Measurements from ENCODE around the gene CACNA2D1.

Gene CACNA2D1

DNA sequence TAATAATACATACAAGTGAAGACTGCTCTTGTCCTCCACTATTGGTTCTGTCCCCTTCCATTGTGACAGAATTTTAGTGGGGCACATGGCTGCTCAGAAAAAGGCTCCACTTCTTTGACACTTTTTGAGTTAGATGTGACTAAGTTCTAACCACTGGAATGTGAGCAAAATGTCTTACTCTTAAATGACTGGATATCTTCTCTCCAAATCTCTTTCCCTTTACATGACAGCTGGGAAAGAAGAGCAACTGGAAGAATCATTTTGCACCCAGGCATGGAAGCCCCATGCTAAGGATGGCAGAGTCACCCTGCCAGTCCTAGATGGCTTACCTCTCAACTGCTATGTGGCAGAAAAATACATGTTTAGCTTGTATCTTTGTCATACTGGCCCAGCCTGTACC, 97.7 kb downstream of the CACNA2D1 start:
- H3K9me3 ChIP-seq, result no peaks in the 10 kb centered on the region
- peaks cover 32% of the 10 kb centered on the region for H3K4me1 ChIP-seq
- no peaks in the 10 kb centered on the region for H3K27me3 ChIP-seq
- peaks cover 8% of the 10 kb centered on the region for H3K36me3 ChIP-seq
- TF ChIP-seq, protein P1, sequence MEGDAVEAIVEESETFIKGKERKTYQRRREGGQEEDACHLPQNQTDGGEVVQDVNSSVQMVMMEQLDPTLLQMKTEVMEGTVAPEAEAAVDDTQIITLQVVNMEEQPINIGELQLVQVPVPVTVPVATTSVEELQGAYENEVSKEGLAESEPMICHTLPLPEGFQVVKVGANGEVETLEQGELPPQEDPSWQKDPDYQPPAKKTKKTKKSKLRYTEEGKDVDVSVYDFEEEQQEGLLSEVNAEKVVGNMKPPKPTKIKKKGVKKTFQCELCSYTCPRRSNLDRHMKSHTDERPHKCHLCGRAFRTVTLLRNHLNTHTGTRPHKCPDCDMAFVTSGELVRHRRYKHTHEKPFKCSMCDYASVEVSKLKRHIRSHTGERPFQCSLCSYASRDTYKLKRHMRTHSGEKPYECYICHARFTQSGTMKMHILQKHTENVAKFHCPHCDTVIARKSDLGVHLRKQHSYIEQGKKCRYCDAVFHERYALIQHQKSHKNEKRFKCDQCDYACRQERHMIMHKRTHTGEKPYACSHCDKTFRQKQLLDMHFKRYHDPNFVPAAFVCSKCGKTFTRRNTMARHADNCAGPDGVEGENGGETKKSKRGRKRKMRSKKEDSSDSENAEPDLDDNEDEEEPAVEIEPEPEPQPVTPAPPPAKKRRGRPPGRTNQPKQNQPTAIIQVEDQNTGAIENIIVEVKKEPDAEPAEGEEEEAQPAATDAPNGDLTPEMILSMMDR (IDR thresholded peaks at IDR 0.05; ENCODE audit: low read depth, low read length), result no peak
- DNase-seq, result no peak
- H3K4me3 ChIP-seq (ENCODE audit: low read depth, low read length), result no peak overlapping the region

GRCh38 chr7:82343716-82344115, 99.9 kb downstream of the CACNA2D1 start:
- Histone ChIP-seq H3K9me3 (no peaks in the 10 kb centered on the region), H3K27me3 (no peaks in the 10 kb centered on the region), H3K36me3 (peaks cover 8% of the 10 kb centered on the region), H3K4me1 (peaks cover 33% of the 10 kb centered on the region), H3K4me3 (ENCODE audit: low read depth, low read length) (no peak overlapping the region)
- TF ChIP-seq, protein P1 (IDR thresholded peaks at IDR 0.05; ENCODE audit: low read depth, low read length), result no peak
- DNase-seq, result no peak

- H3K9me3 ChIP-seq, result no peaks in the 10 kb centered on the region
- no peak overlapping the region for H3K4me3 ChIP-seq (ENCODE audit: low read depth, low read length)
- peaks cover 42% of the 10 kb centered on the region for H3K4me1 ChIP-seq
- H3K27me3 ChIP-seq, result no peaks in the 10 kb centered on the region
- TF ChIP-seq, protein P1 (IDR thresholded peaks at IDR 0.05; ENCODE audit: low read depth, low read length), result no peak
- DNase-seq, result no peak
- no peaks in the 10 kb centered on the region for H3K36me3 ChIP-seq
Observed at GRCh38 chr7:82339958-82340357, 103.6 kb downstream of the CACNA2D1 start.

- DNase-seq, result peak; percentile 93
- no peaks in the 10 kb centered on the region for H3K36me3 ChIP-seq
- TF ChIP-seq, protein P1 (IDR thresholded peaks at IDR 0.05; ENCODE audit: low read depth, low read length), result peak; percentile 33
- peaks cover 21% of the 10 kb centered on the region for H3K4me1 ChIP-seq
- no peaks in the 10 kb centered on the region for H3K9me3 ChIP-seq
- no peak overlapping the region for H3K4me3 ChIP-seq (ENCODE audit: low read depth, low read length)
- H3K27me3 ChIP-seq, result no peaks in the 10 kb centered on the region
Observed at GRCh38 chr7:82335927-82336326, 107.7 kb downstream of the CACNA2D1 start.

DNA sequence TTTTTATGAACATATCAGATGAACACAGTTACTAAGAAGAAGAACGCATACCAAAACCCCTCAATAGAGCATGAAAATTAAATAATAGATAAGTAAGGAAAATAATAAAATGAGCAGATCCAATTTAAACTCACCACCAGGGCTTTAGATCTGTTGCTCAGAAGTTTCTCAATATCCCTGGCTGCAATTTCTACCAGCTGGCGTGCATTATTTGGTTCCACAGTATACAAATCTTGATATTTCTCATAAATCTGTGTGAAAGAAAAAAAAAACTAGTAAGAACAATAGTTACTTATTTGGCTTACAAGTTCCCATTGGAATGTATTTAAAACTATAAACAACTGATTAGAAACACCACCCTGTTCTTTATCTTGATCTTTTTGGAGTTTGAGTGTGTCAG, 108.6 kb downstream of the CACNA2D1 start:
- no peaks in the 10 kb centered on the region for H3K27me3 ChIP-seq
- no peak for DNase-seq
- no peaks in the 10 kb centered on the region for H3K36me3 ChIP-seq
- no peak overlapping the region for H3K4me3 ChIP-seq (ENCODE audit: low read depth, low read length)
- peaks cover 21% of the 10 kb centered on the region for H3K4me1 ChIP-seq
- TF ChIP-seq, protein P1 (IDR thresholded peaks at IDR 0.05; ENCODE audit: low read depth, low read length), result no peak
- no peaks in the 10 kb centered on the region for H3K9me3 ChIP-seq

GRCh38 chr7:82331234-82331633, 112.3 kb downstream of the CACNA2D1 start:
- H3K36me3 ChIP-seq, result no peaks in the 10 kb centered on the region
- no peaks in the 10 kb centered on the region for H3K27me3 ChIP-seq
- H3K4me1 ChIP-seq, result peaks cover 11% of the 10 kb centered on the region
- no peak overlapping the region for H3K4me3 ChIP-seq (ENCODE audit: low read depth, low read length)
- TF ChIP-seq, protein P1 (IDR thresholded peaks at IDR 0.05; ENCODE audit: low read depth, low read length), result no peak
- H3K9me3 ChIP-seq, result no peaks in the 10 kb centered on the region
- DNase-seq, result no peak
